Measurements from ENCODE around the gene NFIB.

DNA sequence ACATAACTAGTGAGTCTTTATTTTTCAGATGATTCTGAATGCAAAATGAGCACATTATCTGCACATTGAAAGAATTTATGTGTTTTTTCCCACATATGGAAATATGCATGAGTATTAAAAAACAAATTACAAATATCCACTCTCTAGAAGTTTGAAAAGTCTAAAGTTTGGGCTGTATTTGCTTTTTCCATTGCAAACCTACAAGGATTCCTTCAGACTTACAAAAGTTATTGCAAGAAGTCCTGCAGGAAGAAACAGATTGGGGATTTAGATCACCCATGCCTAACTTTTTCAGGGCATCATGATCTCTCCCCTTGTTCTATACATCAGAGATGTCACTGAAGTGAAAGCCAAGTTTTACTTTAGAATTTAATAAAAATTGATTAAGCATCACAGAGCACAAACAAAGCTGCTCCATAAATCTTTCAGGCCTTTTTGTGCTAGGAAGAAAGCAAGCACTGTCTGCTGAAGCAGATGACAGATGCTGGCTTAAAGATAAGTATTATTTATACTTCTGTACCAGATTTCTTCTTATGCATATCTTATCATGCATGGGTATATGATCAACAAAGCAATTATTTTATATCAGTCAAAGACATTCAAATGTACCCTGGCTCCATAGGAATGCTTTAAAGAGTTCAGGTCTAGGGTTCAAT is 71.7 kb downstream of the NFIB start:
- TF ChIP-seq, protein P1, sequence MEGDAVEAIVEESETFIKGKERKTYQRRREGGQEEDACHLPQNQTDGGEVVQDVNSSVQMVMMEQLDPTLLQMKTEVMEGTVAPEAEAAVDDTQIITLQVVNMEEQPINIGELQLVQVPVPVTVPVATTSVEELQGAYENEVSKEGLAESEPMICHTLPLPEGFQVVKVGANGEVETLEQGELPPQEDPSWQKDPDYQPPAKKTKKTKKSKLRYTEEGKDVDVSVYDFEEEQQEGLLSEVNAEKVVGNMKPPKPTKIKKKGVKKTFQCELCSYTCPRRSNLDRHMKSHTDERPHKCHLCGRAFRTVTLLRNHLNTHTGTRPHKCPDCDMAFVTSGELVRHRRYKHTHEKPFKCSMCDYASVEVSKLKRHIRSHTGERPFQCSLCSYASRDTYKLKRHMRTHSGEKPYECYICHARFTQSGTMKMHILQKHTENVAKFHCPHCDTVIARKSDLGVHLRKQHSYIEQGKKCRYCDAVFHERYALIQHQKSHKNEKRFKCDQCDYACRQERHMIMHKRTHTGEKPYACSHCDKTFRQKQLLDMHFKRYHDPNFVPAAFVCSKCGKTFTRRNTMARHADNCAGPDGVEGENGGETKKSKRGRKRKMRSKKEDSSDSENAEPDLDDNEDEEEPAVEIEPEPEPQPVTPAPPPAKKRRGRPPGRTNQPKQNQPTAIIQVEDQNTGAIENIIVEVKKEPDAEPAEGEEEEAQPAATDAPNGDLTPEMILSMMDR (IDR thresholded peaks at IDR 0.05), result no peak
- no peak for TF ChIP-seq POLR2A (IDR thresholded peaks at IDR 0.05)

Data from body of pancreas (tissue), 4 donors.